ENCODE results near the gene TJP1. TPM values are rescaled to one million over a fixed set of nuclear protein-coding genes. Genes with fewer than 3 reads are reported as not detected.

TJP1 gene
- total RNA-seq, 3 donors from 2014 or later (not counting 1 experiment from before 2014, with no cell fraction given) = not detected

DNA sequence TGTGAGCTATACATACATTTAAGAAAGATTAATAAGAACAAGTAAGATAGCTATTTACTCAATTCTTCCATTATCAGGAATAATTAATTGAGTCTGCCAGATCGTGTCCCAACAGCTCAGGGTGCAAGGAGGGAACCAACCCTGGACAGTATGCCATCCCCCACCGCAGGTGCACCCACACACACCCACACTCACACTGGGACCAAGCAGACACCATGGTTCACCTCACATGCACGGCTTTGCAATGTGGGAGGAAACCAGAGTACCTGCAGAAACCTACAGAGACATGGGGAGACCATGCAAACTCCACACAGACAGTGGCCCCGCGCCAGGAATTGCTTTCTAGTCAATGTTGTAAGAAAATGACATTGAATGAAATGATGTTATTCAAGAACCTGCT, 20.0 kb upstream of the TJP1 start:
- intact Hi-C loops (cut with micrococcal nuclease) = no loop called here
- TF ChIP-seq, protein P1, sequence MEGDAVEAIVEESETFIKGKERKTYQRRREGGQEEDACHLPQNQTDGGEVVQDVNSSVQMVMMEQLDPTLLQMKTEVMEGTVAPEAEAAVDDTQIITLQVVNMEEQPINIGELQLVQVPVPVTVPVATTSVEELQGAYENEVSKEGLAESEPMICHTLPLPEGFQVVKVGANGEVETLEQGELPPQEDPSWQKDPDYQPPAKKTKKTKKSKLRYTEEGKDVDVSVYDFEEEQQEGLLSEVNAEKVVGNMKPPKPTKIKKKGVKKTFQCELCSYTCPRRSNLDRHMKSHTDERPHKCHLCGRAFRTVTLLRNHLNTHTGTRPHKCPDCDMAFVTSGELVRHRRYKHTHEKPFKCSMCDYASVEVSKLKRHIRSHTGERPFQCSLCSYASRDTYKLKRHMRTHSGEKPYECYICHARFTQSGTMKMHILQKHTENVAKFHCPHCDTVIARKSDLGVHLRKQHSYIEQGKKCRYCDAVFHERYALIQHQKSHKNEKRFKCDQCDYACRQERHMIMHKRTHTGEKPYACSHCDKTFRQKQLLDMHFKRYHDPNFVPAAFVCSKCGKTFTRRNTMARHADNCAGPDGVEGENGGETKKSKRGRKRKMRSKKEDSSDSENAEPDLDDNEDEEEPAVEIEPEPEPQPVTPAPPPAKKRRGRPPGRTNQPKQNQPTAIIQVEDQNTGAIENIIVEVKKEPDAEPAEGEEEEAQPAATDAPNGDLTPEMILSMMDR (IDR thresholded peaks at IDR 0.05) = no peak
- Histone ChIP-seq H3K27me3 (ENCODE audit: control insufficient read depth, insufficient read depth, low read length) (peaks cover 5% of the 10 kb centered on the region), H3K27ac (ENCODE audit: low read length) (no peak overlapping the region), H3K4me3 (ENCODE audit: low read length) (no peak overlapping the region), H3K36me3 (ENCODE audit: control insufficient read depth, insufficient read depth, low read length) (no peaks in the 10 kb centered on the region), H3K4me1 (ENCODE audit: control insufficient read depth, insufficient read depth, low read length) (no peaks in the 10 kb centered on the region), H3K9me3 (ENCODE audit: control insufficient read depth, insufficient read depth, low read length) (no peaks in the 10 kb centered on the region)
- no peak for ATAC-seq
- Mint-ChIP-seq H3K4me3 (no peak overlapping the region), H3K27me3 (ENCODE audit: low read depth in 2 of 2) (peaks cover 12 to 30% of the 10 kb centered on the region in 2 donors), H3K9me3 (peaks cover 0 to 8% of the 10 kb centered on the region in 2 donors), H3K36me3 (no peaks in the 10 kb centered on the region), H3K4me1 (no peaks in the 10 kb centered on the region), H3K27ac (no peak overlapping the region)
- 91% methylated on average over 5 of the region's 5 CpGs for WGBS (ENCODE audit: insufficient coverage)
- DNase-seq = no peak

DNA sequence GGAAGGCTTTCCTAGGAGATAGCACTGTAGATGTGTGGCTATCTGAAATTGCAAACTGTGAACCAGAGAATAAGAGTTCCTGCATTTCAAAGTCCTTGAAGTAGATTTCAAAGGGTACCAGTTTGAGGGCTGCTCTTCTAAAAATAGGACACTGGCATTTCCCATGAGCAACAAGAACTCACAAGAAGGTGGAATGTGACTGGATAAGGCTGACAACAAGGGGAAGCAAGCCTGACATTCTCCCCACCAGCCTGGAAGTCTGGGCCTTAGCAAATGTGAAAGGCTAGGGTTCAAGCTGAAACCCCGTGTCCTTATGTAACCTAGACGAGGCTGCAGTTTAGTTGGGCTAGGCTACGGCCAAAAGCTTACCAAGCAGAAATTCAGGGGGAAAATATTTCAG, 18.7 kb upstream of the TJP1 start:
- Histone ChIP-seq H3K27me3 (ENCODE audit: control insufficient read depth, insufficient read depth, low read length) (peaks cover 5% of the 10 kb centered on the region), H3K36me3 (ENCODE audit: control insufficient read depth, insufficient read depth, low read length) (no peaks in the 10 kb centered on the region), H3K9me3 (ENCODE audit: control insufficient read depth, insufficient read depth, low read length) (no peaks in the 10 kb centered on the region), H3K4me1 (ENCODE audit: control insufficient read depth, insufficient read depth, low read length) (no peaks in the 10 kb centered on the region), H3K4me3 (ENCODE audit: low read length) (no peak overlapping the region), H3K27ac (ENCODE audit: low read length) (no peak overlapping the region)
- no peak overlapping the region for H3K27ac Mint-ChIP-seq
- 77% methylated on average over 3 of the region's 3 CpGs for WGBS (ENCODE audit: insufficient coverage)
- TF ChIP-seq, protein P1 (IDR thresholded peaks at IDR 0.05) = no peak
- H3K36me3 Mint-ChIP-seq = no peaks in the 10 kb centered on the region
- H3K4me3 Mint-ChIP-seq = no peak overlapping the region
- no peaks in the 10 kb centered on the region for H3K4me1 Mint-ChIP-seq
- intact Hi-C loops (cut with micrococcal nuclease) = no loop called here
- ATAC-seq = no peak
- DNase-seq = no peak
- peaks cover 0 to 1% of the 10 kb centered on the region in 2 donors for H3K9me3 Mint-ChIP-seq
- peaks cover 12 to 32% of the 10 kb centered on the region in 2 donors for H3K27me3 Mint-ChIP-seq (ENCODE audit: low read depth in 2 of 2)

DNA sequence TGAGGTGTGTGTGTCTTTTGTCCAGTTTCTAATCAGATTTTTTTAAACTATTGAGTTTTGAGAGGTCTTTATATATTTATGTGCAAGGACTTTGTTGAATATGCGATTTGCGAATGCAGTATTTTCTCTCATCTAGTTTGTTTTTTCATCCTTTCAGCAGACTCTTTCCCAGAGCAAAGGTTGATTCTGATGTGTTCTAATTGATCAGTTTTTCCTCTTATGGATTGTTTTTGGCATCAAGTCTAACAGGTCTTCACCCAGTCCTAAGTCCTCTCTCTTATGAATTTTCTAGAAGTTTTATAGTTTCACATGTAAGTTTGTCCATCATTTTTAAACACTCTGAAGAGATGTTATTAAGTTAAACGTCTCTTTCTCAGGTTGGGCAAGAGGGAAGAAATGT, 17.8 kb upstream of the TJP1 start:
- no peaks in the 10 kb centered on the region for H3K36me3 ChIP-seq (ENCODE audit: control insufficient read depth, insufficient read depth, low read length)
- TF ChIP-seq, protein P1 (IDR thresholded peaks at IDR 0.05) = no peak
- H3K27me3 Mint-ChIP-seq (ENCODE audit: low read depth in 2 of 2) = peaks cover 14 to 39% of the 10 kb centered on the region in 2 donors
- no peaks in the 10 kb centered on the region for H3K4me1 Mint-ChIP-seq
- 93% methylated on average over 3 of the region's 3 CpGs for WGBS (ENCODE audit: insufficient coverage)
- H3K9me3 Mint-ChIP-seq = no peaks in the 10 kb centered on the region
- no peak for DNase-seq
- no peak overlapping the region for H3K4me3 ChIP-seq (ENCODE audit: low read length)
- ATAC-seq = no peak
- H3K9me3 ChIP-seq (ENCODE audit: control insufficient read depth, insufficient read depth, low read length) = no peaks in the 10 kb centered on the region
- no peak overlapping the region for H3K27ac ChIP-seq (ENCODE audit: low read length)
- H3K36me3 Mint-ChIP-seq = no peaks in the 10 kb centered on the region
- no peak overlapping the region for H3K4me3 Mint-ChIP-seq
- H3K4me1 ChIP-seq (ENCODE audit: control insufficient read depth, insufficient read depth, low read length) = no peaks in the 10 kb centered on the region
- H3K27ac Mint-ChIP-seq = no peak overlapping the region
- H3K27me3 ChIP-seq (ENCODE audit: control insufficient read depth, insufficient read depth, low read length) = peaks cover 5% of the 10 kb centered on the region
- intact Hi-C loops (cut with micrococcal nuclease) = no loop called here

DNA sequence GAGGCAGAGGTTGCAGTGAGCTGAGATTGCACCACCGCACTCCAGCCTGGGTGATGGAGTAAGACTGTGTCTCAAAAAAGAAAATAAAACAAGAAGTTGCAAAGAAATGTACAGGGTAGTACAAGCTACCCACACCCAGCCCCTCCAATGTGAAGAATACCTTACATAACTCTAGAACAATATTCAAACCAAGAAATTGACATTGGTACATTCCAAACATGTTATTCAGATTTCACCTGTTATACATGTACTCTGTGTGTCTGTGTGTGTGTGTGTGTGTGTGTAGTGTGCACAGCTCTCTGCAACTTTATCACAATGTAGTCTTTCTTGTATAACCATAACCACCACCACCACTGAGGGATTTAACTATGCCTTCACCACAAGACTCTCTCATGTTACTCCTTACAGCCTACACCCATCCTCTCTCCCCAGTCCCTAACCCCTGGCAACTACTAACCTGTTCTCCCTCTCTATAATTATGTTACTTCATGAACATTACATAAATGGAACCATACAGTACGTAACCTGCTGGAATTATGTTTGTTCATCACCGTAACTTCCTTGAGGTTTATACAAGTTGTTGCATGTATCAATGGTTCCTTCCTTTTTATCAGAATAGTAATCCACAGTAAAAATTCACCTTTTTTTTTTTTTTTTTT, 16.2 kb upstream of the TJP1 start:
- ATAC-seq = no peak
- WGBS (ENCODE audit: insufficient coverage) = 100% methylated on average over 2 of the region's 3 CpGs
- TF ChIP-seq, protein P1 (IDR thresholded peaks at IDR 0.05) = no peak
- H3K4me3 Mint-ChIP-seq = no peak overlapping the region
- no peak for DNase-seq
- H3K36me3 Mint-ChIP-seq = no peaks in the 10 kb centered on the region
- H3K27ac ChIP-seq (ENCODE audit: low read length) = no peak overlapping the region
- H3K27me3 Mint-ChIP-seq (ENCODE audit: low read depth in 2 of 2) = peaks cover 9 to 39% of the 10 kb centered on the region in 2 donors
- intact Hi-C loops (cut with micrococcal nuclease) = no loop called here
- H3K9me3 ChIP-seq (ENCODE audit: control insufficient read depth, insufficient read depth, low read length) = no peaks in the 10 kb centered on the region
- no peaks in the 10 kb centered on the region for H3K4me1 Mint-ChIP-seq
- H3K27me3 ChIP-seq (ENCODE audit: control insufficient read depth, insufficient read depth, low read length) = peaks cover 5% of the 10 kb centered on the region
- no peaks in the 10 kb centered on the region for H3K9me3 Mint-ChIP-seq
- H3K27ac Mint-ChIP-seq = no peak overlapping the region
- no peak overlapping the region for H3K4me3 ChIP-seq (ENCODE audit: low read length)
- no peaks in the 10 kb centered on the region for H3K4me1 ChIP-seq (ENCODE audit: control insufficient read depth, insufficient read depth, low read length)
- H3K36me3 ChIP-seq (ENCODE audit: control insufficient read depth, insufficient read depth, low read length) = no peaks in the 10 kb centered on the region

Data from natural killer cell (primary cell).